ENCODE results near the gene NUP210. TPM values are rescaled to one million over a fixed set of nuclear protein-coding genes. Genes with fewer than 3 reads are reported as not detected.

The NUP210 gene
- total and polyA plus RNA-seq, 2 of the 13 experiments (the other 11 are each of a cell fraction or from before 2014, with no cell fraction given), result 31.6 to 35.2 TPM

DNA sequence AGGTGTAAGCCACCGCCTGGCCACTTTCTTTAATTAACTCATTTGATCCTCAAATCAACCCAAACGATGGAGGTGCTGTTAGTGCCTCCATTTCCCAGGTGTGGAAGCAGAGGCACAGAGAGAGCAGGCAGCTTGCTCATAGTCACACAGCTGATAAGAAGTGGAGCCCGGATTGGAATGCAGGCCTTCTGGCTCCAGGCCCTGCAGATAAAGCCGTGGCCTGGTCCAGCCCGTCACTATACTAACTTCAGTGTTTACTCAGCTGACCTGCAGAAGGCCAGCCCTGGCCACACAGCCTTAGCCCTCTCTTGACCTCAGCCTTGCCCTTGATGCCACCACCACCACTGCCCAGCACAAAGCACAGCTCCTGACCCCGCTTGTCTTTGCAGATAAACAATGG is 116.7 kb downstream of the NUP210 start:
- BruUV-seq (replicated peaks), result no TSS peak
- no peaks in the 10 kb centered on the region for H3K9me3 ChIP-seq (ENCODE audit: low read length)
- TF ChIP-seq ZNF557 (CRISPR knock-in tag; IDR thresholded peaks at IDR 0.05) (no peak), FOXA3 (CRISPR knock-in tag; IDR thresholded peaks at IDR 0.05) (peak; percentile 35; the same call in 1 of the 2 replicates), ZNF768 (CRISPR knock-in tag; IDR thresholded peaks at IDR 0.05) (peak; percentile 99), ZNF644 (CRISPR knock-in tag; IDR thresholded peaks at IDR 0.05; ENCODE audit: low read depth) (no peak), HNRNPL (IDR thresholded peaks at IDR 0.05; ENCODE audit: low read depth, low read length) (0 out of 2 replicates have a peak, but pooled peaks have one; percentile 42), FOXA1 (IDR thresholded peaks at IDR 0.05) (no peak), FOXA1 (CRISPR knock-in tag; IDR thresholded peaks at IDR 0.05) (peak; percentile 77), HNRNPUL1 (IDR thresholded peaks at IDR 0.05; ENCODE audit: low read depth, low read length) (no peak), KDM1A (CRISPR knock-in tag; IDR thresholded peaks at IDR 0.05) (0 out of 2 replicates have a peak, but pooled peaks have one; percentile 10), RXRA (CRISPR knock-in tag; IDR thresholded peaks at IDR 0.05) (0 out of 2 replicates have a peak, but pooled peaks have one; percentile 23)
- TF ChIP-seq, protein P1, sequence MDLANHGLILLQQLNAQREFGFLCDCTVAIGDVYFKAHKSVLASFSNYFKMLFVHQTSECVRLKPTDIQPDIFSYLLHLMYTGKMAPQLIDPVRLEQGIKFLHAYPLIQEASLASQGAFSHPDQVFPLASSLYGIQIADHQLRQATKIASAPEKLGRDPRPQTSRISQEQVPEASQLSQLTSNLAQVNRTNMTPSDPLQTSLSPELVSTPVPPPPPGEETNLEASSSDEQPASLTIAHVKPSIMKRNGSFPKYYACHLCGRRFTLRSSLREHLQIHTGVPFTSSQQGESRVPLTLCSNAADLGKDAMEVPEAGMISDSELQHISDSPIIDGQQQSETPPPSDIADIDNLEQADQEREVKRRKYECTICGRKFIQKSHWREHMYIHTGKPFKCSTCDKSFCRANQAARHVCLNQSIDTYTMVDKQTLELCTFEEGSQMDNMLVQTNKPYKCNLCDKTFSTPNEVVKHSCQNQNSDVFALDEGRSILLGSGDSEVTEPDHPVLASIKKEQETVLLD (CRISPR knock-in tag; IDR thresholded peaks at IDR 0.05; ENCODE audit: low read depth), result no peak
- TF ChIP-seq, protein P2, sequence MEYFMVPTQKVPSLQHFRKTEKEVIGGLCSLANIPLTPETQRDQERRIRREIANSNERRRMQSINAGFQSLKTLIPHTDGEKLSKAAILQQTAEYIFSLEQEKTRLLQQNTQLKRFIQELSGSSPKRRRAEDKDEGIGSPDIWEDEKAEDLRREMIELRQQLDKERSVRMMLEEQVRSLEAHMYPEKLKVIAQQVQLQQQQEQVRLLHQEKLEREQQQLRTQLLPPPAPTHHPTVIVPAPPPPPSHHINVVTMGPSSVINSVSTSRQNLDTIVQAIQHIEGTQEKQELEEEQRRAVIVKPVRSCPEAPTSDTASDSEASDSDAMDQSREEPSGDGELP (IDR thresholded peaks at IDR 0.05; ENCODE audit: borderline replicate concordance, low read depth), result peak; percentile 89
- H3K9ac ChIP-seq (ENCODE audit: insufficient read depth, low read depth, low read length), result no peak overlapping the region
- H3K79me2 ChIP-seq (ENCODE audit: insufficient read depth, low read length), result no peaks in the 10 kb centered on the region
- no peak overlapping the region for H3K4me2 ChIP-seq (ENCODE audit: low read depth, low read length)
- no peaks in the 10 kb centered on the region for H4K20me1 ChIP-seq (ENCODE audit: insufficient read depth, low read length)
- peaks cover 40% of the 10 kb centered on the region for H3K4me1 ChIP-seq (ENCODE audit: insufficient read depth, low read length)
- intact Hi-C loops (cut with micrococcal nuclease; ENCODE audit: unreplicated experiment), result loop anchor here (10.0 kb wide), 1 partner anchor 151 kb away; no protein-coding TSS in a partner anchor
- H3K36me3 ChIP-seq (replicated peaks in 1 of 2; ENCODE audit: control insufficient read depth in 1 of 2, insufficient read depth in 2 of 2, low read length in 2 of 2), result no peaks in the 10 kb centered on the region
- in situ Hi-C loops (cut with HindIII; ENCODE audit: extremely low pct_ligation_motif_present, low pct_unique_long_range_greater_than_20kb), result loop anchor here (5.0 kb wide), 1 partner anchor 149 kb away; no protein-coding TSS in a partner anchor
- ATAC-seq, result no peak
- no peak overlapping the region for H2AFZ ChIP-seq (ENCODE audit: low read length)
- no peak overlapping the region for H3K4me3 ChIP-seq (replicated peaks in 1 of 3; ENCODE audit: insufficient read depth in 1 of 3, low read depth in 2 of 3, low read length in 3 of 3)
- ChIA-PET CTCF (ENCODE audit: low intra/inter-chr PET ratio, low total read pairs) (no interaction called here), POLR2A (no interaction called here)
- no peak overlapping the region for H3K27ac ChIP-seq (ENCODE audit: extremely low read length, insufficient read depth, low read length)
- FAIRE-seq, result no peak
- 21% methylated on average over 3 of the region's 6 CpGs for WGBS (ENCODE audit: low lambda C conversion rate)
- peaks cover 2 to 16% of the 10 kb centered on the region in 2 experiments; a peak in 2 of 5 replicates for H3K27me3 ChIP-seq (ENCODE audit: control insufficient read depth in 1 of 2, insufficient read depth in 2 of 2, low read length in 2 of 2)
- DNase-seq (ENCODE audit: low spot score), result no peak

Data from HepG2 (cell line).